Pons (tissue), 1 donor: Measurements from ENCODE around the gene RAB3IL1.
"Not testable (repeated sequence)": the region's sequence is repeated elsewhere in the genome, so short reads cannot be mapped to it uniquely, and the experiment has no call there.

Experiments used
- DNase-seq: peaks from one replicate; pipeline ENCODE4 v3.0.0-alpha.2; 2016; ENCODE audit warnings: low spot score

Gene RAB3IL1, protein sequence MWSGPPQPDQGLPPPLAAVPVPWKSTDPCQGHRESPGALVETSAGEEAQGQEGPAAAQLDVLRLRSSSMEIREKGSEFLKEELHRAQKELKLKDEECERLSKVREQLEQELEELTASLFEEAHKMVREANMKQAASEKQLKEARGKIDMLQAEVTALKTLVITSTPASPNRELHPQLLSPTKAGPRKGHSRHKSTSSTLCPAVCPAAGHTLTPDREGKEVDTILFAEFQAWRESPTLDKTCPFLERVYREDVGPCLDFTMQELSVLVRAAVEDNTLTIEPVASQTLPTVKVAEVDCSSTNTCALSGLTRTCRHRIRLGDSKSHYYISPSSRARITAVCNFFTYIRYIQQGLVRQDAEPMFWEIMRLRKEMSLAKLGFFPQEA

GRCh38 chr11:61917334-61918109 lies at the start of gene RAB3IL1:
RAB3IL1 (minus strand) TSS chr11:61917566; CDS start chr11:61917367, 199 bp downstream.
- peak; percentile 41 for DNase-seq

- DNase-seq, result no peak
These were observed 49.4 kb upstream of the RAB3IL1 start for GRCh38 chr11:61966734-61967115.

GRCh38 chr11:61964666-61965271 lies 47.4 kb upstream of the RAB3IL1 start:
- not testable (repeated sequence) for DNase-seq

- no peak for DNase-seq
These were observed 46.8 kb upstream of the RAB3IL1 start for GRCh38 chr11:61964058-61964665.

DNA sequence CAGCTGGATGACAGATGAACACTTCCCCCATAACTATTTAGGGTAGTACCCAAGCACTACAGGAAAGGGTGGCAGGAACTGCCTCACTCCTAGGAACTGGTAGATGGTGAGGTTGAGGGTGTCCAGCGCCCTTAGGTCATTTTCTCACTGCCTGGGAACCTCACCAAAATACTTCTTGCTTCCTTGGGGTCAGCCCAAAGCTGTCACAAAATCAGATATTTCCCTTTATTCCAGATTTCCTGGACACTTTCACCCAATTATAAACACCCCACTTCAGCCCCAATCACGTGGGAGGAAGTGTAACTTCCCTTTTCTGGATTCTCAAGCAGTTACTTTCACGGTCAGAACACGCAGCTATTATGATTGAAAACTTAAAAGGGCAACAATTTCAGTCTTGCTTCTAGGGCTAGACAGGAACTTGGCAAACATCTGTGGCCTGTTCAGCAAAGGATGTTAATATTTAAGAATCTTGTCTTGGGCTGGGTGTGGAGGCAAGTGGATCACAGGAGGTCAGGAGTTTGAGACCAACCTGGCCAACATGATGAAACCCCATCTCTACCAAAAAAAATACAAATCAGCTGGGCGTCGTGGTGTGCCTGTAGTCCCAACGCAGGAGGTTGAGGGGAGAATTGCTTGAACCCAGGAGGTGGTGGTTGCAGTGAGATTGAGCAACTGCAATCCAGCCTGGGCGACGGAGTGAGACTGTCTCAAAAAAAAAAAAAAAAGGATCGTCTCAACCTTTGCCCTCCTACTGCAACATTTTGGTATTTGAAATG lies 46.1 kb upstream of the RAB3IL1 start:
- DNase-seq, result peak; percentile 80

DNA sequence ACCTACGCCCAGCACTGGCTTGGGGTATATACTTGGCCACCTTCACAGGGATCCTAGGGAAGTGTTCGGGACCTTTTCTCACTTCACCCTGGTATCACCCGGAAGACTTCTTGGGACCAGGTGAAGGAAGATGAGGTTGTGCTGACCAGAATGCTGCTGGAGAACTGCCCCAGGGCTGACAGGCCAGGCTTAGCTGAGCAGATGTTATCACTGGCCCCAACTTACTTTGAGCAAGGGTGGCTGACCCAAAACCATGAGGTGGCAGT lies 45.6 kb upstream of the RAB3IL1 start:
- no peak for DNase-seq

- DNase-seq, result no peak
These were observed 45.0 kb upstream of the RAB3IL1 start for GRCh38 chr11:61962213-61963015.

DNA sequence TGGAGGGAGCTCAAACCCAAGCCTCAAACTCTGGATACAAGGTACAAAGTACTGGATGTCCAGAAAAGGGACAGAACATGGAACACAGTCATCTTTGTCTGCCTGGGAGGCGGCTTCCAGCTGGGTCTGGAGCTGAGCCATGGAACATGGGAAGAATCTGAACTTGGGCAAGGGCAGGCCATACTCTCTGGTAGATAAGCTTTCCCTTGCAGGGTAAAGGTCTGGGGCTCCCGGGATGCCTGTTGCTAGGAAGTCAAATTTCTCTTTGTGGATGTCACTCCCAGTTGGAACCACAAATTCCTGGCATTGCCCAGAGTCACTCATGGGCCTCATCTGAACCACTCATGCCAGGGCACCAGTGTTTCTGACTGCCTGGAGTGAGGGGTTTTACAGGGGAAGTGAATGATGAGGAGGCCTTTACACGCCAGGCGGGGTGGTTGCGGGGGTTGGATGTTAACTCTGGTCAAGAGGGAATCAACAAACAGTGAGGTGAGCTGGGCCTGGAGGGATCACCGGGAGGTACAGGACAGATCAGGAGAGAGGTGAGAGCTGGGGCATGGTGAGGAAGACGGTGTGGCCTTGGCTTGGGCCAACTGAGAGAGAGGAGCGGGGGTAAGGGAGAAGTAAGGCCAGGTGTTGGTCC lies 44.3 kb upstream of the RAB3IL1 start:
- peak; percentile 92 for DNase-seq

- DNase-seq, result no peak
These were observed 43.2 kb upstream of the RAB3IL1 start for GRCh38 chr11:61960532-61960931.

GRCh38 chr11:61959678-61960077 lies 42.3 kb upstream of the RAB3IL1 start:
- DNase-seq, result no peak

DNA sequence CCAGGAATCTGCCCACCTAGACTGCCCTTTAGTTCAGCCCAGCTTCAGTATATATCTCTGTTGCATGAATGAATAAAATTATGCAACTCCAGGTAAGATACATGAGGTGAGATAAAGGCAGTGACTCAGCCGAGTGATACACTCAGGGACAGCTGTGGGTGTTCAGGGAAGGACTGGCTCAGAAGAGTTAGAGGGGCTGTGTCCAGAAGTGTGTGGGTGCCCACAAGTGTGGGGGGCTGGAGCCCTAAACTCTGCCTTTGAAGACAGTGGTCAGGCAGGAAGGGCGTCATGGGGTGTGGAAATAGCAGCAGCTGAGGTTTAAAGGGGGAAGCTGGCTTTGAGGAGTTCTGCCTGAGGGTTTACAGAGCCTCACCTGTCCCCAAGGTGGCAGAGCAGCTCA lies 41.7 kb upstream of the RAB3IL1 start:
- no peak for DNase-seq

GRCh38 chr11:61958590-61958989 lies 41.2 kb upstream of the RAB3IL1 start:
- no peak for DNase-seq

- no peak for DNase-seq
These were observed 39.8 kb upstream of the RAB3IL1 start for GRCh38 chr11:61957021-61957770.

- DNase-seq, result no peak
These were observed 39.0 kb upstream of the RAB3IL1 start for GRCh38 chr11:61956191-61957020.

DNA sequence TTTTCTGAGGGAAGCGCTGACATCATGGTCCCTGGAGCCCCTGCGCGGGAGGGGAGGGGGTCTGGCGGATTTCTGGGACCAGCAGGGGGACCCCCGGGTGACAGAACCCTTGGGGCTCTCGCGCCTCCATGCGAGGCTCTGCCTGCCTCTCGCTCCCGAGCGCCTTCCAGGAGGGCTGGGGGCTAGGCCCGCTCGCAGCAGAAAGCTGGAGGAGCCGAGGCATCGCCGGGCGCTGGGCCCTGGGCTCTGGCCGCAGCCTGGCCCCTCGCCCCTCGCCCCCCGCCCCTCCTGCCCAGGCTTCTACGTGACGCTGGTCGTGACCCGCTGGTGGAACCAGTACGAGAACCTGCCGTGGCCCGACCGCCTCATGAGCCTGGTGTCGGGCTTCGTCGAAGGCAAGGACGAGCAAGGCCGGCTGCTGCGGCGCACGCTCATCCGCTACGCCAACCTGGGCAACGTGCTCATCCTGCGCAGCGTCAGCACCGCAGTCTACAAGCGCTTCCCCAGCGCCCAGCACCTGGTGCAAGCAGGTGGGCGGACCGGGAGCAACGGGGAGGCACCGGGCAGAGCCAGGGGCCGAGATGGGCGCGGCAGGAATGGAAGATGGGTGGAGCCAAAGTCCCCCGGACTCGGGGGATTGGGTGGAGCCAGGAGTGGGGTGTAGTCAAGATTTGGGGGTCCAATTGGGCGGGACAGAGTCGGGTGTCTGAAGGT lies 38.2 kb upstream of the RAB3IL1 start:
- no peak for DNase-seq

DNA sequence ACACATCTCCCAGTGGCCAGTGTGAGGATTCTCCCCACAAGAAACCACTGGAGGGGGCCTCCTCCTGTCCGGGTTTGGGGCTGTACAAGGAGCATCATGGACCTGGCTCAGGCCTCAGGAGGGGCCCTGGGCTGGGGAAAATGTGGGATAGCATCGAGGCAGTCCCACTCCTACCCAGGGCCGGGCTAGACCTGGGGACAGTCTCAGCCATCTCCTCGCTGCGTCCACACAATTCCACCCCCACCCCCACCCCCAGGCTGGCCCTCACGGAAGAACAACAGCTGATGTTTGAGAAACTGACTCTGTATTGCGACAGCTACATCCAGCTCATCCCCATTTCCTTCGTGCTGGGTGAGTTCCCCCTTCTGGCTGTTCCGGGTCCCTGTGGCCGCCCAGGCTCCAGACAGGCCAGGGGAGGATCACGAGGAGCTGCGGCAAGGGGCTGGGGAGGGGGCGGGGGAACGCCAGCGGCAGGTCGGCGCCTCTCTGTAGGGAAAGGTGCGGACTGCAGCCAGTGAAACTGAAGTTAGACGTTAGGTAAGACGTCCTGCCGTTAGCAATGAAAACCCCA lies 37.6 kb upstream of the RAB3IL1 start:
- peak; percentile 73 for DNase-seq

- DNase-seq, result no peak
These were observed 36.9 kb upstream of the RAB3IL1 start for GRCh38 chr11:61954106-61954850.
